ENCODE results near the gene GET3.
A peak's percentile ranks its signal among the peaks of the same experiment; 100 is the strongest.
"Not testable (repeated sequence)": the region's sequence is repeated elsewhere in the genome, so short reads cannot be mapped to it uniquely, and the experiment has no call there.

Gene GET3

GRCh38 chr19:12793290-12794195 lies 56.2 kb downstream of the GET3 start:
- DNase-seq, result peak; percentile 97

- peak; percentile 26 for DNase-seq
Measured at GRCh38 chr19:12794196-12794941, 57.1 kb downstream of the GET3 start.

- no peak for DNase-seq
Measured at GRCh38 chr19:12794971-12795381, 57.7 kb downstream of the GET3 start.

- DNase-seq, result peak; percentile 87
Measured at GRCh38 chr19:12796146-12797071, 59.1 kb downstream of the GET3 start.

- DNase-seq, result no peak
Measured at GRCh38 chr19:12797141-12797587, 59.9 kb downstream of the GET3 start.

GRCh38 chr19:12797607-12798006 lies 60.3 kb downstream of the GET3 start:
- DNase-seq, result not testable (repeated sequence)

Data from activated CD4-positive, alpha-beta T cell treated with anti-CD3 and anti-CD28 coated beads, Interleukin-10, Interleukin-2, amounts not matched to agents 100 ng/mL and 50 ng/mL, durations not matched to agents 16 hours and 8 hours (primary cell).